ENCODE data around the gene WASF3.
"Not testable (repeated sequence)": the region's sequence is repeated elsewhere in the genome, so short reads cannot be mapped to it uniquely, and the experiment has no call there.

WASF3 gene

DNA sequence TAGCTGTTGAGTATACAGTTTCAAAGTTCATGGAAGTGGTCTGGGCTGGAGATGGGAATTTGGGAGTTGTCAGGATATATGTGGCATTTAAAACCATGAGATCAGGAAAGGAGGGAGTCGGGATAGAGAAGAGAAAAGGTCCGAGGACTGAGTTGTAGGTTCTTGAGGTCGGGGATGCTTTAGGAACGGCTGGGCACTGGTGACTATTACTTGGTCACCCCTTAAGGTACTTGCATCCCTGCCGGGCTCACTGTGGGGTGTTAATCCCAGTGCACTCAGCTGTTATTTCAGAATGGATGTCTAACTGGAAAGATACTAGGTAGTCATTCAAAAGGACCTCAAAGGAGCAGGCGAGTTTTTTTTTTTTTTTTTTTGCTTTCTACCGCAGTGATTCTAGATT lies 34.2 kb downstream of the WASF3 start:
- FAIRE-seq, result no peak

- FAIRE-seq, result no peak
Measured at GRCh38 chr13:26593661-26594060, 36.2 kb downstream of the WASF3 start.

DNA sequence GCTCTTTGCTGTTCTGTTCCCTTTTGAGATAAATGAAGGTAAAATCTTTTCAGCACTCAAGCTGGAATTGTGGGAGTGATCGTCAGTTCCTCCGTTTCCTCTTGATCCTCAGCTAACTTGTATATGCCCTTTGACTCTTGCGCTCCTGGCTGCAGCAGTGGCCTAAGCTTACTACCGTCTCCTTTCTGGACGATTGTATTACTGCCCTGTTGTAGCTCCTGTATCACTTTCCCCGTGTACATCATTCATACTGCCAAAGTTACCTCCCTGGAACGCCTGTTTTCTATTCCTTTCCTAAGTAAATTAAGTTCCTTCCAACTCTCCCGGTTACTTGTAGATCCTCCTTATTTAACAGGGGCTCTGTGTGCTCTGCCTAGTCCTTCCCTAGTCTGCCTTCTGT lies 36.9 kb downstream of the WASF3 start:
- no peak for FAIRE-seq

DNA sequence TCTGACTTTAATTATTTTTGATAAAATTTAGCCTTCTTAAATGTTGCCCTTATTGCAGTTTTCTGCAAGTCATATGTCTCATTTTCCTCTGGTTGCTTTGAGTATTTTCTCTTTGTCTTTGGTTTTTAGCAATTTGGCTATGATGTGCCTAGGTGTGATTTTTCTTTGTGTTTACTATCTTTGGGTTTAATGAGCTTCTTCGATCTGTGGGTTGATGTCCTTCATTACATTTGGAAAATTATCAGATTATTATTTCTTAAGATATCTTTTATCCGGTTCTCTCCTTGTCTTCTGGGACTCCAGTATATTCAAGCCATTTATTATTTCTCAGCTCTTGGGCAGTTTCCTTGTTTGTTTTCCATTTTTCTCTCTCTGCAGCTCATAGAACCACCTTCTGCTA lies 39.0 kb downstream of the WASF3 start:
- no peak for FAIRE-seq

DNA sequence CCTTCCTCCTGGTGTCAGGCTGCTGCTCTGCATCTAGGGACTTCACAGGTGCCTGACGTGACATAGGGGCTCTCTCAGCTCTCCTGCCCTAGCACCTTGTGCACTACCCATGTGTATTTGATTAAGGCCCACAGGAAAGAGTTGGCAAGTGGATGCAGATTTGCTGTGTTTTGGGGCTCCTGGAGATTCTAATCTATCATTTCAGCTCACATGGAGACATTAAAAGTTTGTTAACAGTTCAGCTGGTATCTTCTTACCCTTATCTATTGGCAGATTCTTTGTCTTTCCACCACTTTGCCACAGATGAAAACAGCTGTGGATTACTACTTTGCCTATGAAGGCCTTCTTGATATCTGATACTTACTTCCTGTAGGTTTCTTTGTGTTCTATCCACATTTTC lies 41.9 kb downstream of the WASF3 start:
- FAIRE-seq, result no peak

DNA sequence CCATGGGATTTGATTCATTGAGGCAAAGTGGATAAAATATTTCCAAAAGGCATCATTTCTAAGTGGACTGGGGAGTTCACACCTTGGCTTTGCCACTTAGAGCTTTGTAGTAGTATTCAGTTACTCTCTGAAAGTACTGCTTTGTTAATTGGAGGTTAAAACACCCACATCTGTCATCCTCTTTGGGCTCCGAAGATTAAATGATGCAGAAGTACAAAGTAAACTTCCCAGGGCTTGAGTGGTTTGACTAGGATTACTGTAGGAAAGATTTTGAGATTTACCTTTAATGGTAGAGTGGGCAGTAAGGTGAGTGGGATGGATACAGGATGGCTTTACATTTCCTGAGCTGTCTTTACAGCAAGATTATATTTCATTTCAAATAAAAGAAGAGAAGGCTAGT lies 42.4 kb downstream of the WASF3 start:
- FAIRE-seq, result no peak

GRCh38 chr13:26600343-26600742 lies 42.9 kb downstream of the WASF3 start:
- no peak for FAIRE-seq

DNA sequence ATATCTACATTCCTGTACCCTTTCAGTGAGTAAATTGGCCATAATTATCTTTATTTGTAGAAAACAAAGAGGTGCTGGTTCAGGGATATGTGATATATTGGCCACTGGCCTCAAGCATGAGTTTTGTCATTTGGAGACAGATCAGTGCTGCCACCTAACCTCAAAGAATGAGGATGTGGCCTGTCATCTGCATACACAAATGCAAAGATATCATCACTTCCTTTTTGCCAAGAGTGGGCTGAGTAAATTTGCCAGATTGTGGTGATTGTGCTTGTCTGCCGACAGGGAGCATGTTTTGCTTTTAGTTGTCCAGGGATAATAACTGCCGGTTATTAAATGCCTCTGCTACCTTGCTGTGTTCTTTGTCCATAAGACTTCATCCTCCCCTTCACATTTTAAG lies 44.2 kb downstream of the WASF3 start:
- FAIRE-seq, result no peak

GRCh38 chr13:26602783-26603182 lies 45.3 kb downstream of the WASF3 start:
- FAIRE-seq, result no peak

DNA sequence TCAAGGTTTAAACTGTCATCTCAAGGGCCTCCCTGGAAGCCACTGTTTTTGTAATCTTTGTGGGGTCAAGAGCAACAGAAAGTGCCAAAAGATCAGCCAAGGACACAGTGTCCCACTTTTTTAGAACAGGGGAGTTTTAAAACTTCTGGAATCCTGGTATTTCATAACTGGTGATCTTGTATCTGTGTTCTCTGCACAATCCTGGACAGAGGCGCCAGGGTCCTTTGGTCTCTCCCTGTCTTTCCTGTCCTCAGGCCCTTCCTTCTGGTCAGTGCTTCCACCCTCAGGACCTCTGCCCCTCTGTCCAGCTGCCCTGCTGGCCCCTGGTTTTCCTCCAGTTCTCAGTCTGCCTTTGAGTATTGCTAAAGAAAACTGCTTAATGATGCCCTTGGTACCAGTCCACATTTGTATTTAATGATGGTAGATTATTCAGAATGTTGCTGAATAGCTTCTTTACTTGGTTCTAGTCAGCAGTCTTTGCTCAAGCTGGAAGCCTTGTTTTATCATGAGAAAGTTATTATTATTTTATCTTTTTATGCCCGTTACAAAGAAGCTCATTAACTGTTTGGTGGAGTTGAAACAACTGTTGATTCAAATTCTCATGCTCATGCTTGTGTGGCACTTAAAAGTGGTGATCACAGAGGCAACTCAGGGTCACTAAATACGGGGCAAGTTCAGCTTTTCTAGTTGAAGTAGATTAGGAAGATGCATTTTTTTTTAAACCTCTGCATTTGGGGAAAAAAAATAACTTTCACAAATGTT lies 47.5 kb downstream of the WASF3 start:
- FAIRE-seq, result no peak

- FAIRE-seq, result no peak
Measured at GRCh38 chr13:26605845-26606244, 48.4 kb downstream of the WASF3 start.

- no peak for FAIRE-seq
Measured at GRCh38 chr13:26606631-26607030, 49.1 kb downstream of the WASF3 start.

GRCh38 chr13:26614721-26615120 lies 57.2 kb downstream of the WASF3 start:
- no peak for FAIRE-seq

DNA sequence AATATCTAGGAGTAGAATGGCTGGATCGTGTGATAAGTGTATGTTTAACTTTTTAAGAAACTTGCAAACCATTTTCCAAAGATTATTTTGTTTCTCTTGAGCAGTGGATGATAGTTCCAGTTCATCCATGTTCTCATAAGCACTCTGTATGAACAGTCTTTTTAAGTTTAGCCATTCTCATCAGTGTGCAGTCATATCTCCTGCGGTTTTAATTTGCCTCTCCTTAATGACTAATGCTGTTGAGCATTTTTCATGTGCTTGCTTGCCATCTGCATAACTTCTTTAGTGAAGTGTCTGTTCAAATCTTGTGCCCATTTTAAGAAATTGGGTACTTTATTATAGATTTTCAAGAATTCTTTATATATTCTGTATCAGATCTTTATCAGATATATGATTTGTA lies 58.6 kb downstream of the WASF3 start:
- no peak for FAIRE-seq

GRCh38 chr13:26618726-26619125 lies 61.2 kb downstream of the WASF3 start:
- no peak for FAIRE-seq

GRCh38 chr13:26619358-26619757 lies 61.9 kb downstream of the WASF3 start:
- no peak for FAIRE-seq

DNA sequence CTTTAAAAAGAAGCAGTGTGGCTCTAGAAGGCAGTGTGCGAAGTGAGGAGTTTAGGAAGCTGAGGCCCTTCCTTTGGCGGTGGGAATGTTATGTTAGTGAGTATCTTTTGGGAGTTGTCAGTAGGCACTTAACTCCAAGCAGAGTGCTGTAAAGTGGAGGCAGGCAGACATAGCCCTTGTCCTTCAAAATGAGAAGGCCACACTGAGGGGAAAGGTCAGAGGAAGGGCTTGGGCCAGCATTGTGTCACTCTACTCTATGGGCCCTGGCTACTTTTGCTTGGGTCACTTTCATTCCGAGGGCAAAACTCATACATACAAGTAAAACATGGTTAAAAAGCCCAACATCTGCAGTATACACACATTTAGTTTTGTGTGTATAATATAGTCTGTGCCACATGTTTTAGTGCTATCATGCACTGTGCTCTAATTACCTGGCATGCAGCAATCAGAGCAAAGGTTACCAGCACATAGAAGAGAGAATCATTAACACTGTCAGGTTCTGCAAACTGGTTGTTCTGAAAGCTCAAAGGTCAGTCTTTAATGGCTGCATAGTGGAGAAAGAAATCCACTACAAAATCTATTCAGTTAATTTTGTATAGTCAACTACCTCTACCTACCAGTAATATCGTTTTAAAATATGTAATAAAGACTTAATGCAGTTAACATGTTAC lies 64.4 kb downstream of the WASF3 start:
- no peak for FAIRE-seq

DNA sequence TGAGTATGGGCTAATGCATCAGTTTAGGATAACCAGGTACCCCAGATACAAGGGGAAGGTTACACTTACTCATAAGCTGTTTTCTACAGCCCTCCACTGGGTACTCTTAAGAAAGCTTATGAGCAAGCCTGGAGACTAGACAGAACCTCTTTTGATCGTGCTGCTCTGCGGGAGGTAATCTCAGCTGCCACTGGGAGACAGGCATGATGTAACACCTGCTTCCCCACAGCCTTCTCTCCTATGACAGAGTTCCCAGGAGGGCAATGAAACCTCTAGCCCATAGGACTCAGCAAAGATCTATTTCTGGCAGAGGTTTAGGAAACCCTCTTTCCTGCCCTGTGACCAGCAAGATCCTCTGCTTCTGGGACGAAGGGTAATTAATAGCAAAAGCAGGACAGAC lies 65.6 kb downstream of the WASF3 start:
- no peak for FAIRE-seq

- no peak for FAIRE-seq
Measured at GRCh38 chr13:26624572-26624971, 67.1 kb downstream of the WASF3 start.

DNA sequence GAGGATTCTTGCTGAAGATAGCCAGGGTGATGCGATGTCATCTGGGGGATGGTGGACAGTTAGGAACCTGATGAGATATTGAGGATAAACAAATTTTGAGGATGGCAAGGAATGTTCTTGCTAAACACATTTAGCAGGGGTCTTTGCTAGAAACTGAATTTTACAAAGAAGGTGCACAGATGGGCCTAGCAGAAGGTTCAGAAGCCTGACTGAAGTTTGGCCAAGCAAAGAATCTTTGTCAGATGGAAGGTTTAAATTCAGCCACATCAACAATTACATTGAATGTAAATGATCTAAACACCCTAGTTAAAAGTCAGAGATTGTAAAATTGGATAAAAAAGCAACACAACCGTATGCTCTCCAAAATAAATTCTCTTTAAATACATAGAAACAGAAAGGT lies 68.8 kb downstream of the WASF3 start:
- FAIRE-seq, result no peak

GRCh38 chr13:26628706-26629105 lies 71.2 kb downstream of the WASF3 start:
- no peak for FAIRE-seq

DNA sequence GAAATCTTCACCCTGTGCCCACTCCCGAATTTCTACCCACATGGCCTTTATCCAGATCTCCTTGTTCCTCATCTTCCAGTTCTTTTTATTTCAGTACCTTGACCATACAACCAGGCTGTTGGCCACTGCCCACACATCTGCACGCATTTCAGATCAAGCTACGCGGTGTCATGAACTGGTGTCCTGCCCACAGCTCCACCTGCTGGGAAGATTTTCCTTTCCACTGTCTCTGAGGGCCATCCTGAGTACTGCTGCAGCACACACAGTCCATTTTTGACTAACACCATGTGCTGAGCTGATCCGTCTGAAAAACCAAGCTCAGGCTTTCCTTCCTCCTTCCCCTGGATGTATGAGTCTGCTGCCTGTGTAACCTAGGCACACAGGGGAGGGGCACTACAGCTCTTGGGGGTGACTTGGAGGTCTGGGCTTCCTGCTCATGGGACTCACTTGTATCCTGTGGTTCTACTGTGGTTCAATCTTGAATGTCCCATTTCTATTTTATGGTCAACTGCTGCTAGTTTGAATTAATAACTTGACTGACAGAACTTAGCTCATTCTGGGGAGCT lies 71.9 kb downstream of the WASF3 start:
- FAIRE-seq, result no peak

DNA sequence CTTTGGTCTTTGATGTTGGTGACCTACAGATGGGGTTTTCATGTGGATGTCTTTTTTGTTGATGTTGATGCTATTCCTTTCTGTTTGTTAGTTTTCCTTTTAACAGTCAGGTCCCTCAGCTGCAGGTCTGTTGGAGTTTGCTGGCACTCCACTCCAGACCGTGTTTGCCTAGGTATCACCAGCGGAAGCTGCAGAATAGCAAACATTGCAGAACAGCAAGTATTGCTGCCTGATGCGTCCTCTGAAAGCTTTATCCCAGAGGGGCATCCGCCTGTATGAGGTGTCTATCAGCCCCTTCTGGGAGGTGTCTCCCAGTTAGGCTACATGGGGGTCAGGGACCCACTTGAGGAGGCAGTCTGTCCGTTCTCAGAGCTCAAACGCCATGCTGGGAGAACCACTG lies 78.2 kb downstream of the WASF3 start:
- not testable (repeated sequence) for FAIRE-seq

GRCh38 chr13:26636073-26636472 lies 78.6 kb downstream of the WASF3 start:
- FAIRE-seq, result not testable (repeated sequence)
